GM19455 (cell line): ENCODE data around the gene PLXDC2.

Source experiments
- ATAC-seq: cut with Tn5 transposase; IDR thresholded peaks from one replicate; pipeline ENCODE4 v1.9.1; 2021; ENCODE audit not compliant: unreplicated experiment

The PLXDC2 gene

GRCh38 chr10:19853831-19854230 lies 37.6 kb downstream of the PLXDC2 start:
- ATAC-seq, result no peak

GRCh38 chr10:19857876-19858275 lies 41.6 kb downstream of the PLXDC2 start:
- ATAC-seq, result no peak

GRCh38 chr10:19860107-19860506 lies 43.9 kb downstream of the PLXDC2 start:
- ATAC-seq, result no peak

GRCh38 chr10:19862811-19863515 lies 46.7 kb downstream of the PLXDC2 start:
- ATAC-seq, result no peak

- no peak for ATAC-seq
Observed at GRCh38 chr10:19865676-19866075, 49.4 kb downstream of the PLXDC2 start.

- no peak for ATAC-seq
Observed at GRCh38 chr10:19869370-19869769, 53.1 kb downstream of the PLXDC2 start.

GRCh38 chr10:19872504-19873271 lies 56.5 kb downstream of the PLXDC2 start:
- no peak for ATAC-seq

- no peak for ATAC-seq
Observed at GRCh38 chr10:19874190-19874589, 58.0 kb downstream of the PLXDC2 start.

GRCh38 chr10:19874791-19875190 lies 58.6 kb downstream of the PLXDC2 start:
- ATAC-seq, result no peak

- no peak for ATAC-seq
Observed at GRCh38 chr10:19876570-19876969, 60.3 kb downstream of the PLXDC2 start.

GRCh38 chr10:19877466-19878255 lies 61.4 kb downstream of the PLXDC2 start:
- no peak for ATAC-seq

- ATAC-seq, result no peak
Observed at GRCh38 chr10:19882621-19883020, 66.4 kb downstream of the PLXDC2 start.

- no peak for ATAC-seq
Observed at GRCh38 chr10:19888061-19888660, 71.9 kb downstream of the PLXDC2 start.

GRCh38 chr10:19889256-19889655 lies 73.0 kb downstream of the PLXDC2 start:
- no peak for ATAC-seq

GRCh38 chr10:19891429-19891828 lies 75.2 kb downstream of the PLXDC2 start:
- no peak for ATAC-seq

GRCh38 chr10:19892270-19892669 lies 76.0 kb downstream of the PLXDC2 start:
- no peak for ATAC-seq

- ATAC-seq, result no peak
Observed at GRCh38 chr10:19892677-19893076, 76.4 kb downstream of the PLXDC2 start.

- ATAC-seq, result no peak
Observed at GRCh38 chr10:19895500-19895899, 79.3 kb downstream of the PLXDC2 start.

GRCh38 chr10:19902456-19902855 lies 86.2 kb downstream of the PLXDC2 start:
- ATAC-seq, result no peak

GRCh38 chr10:19904202-19904661 lies 88.0 kb downstream of the PLXDC2 start:
- ATAC-seq, result no peak

GRCh38 chr10:19906108-19906791 lies 90.0 kb downstream of the PLXDC2 start:
- ATAC-seq, result no peak
